Measurements from ENCODE around the gene FAAP20. TPM values are rescaled to one million over a fixed set of nuclear protein-coding genes. Genes with fewer than 3 reads are reported as not detected.
"Not testable (repeated sequence)": the region's sequence is repeated elsewhere in the genome, so short reads cannot be mapped to it uniquely, and the experiment has no call there.

Gene FAAP20
- total and polyA plus RNA-seq, 2 of the 8 experiments (the other 6 are each of a cell fraction or from before 2014, with no cell fraction given): 58.4 to 99.8 TPM

GRCh38 chr1:2147869-2148268 lies 46.7 kb downstream of the FAAP20 start:
- H2AFZ ChIP-seq (ENCODE audit: low read length); H3K4me3 ChIP-seq (ENCODE audit: extremely low read depth in 1 of 4, insufficient read depth in 2 of 4, low read depth in 3 of 4, low read length in 4 of 4); H3K79me1 ChIP-seq (ENCODE audit: low read depth, low read length); H3K9me3 ChIP-seq (ENCODE audit: insufficient read depth in 2 of 2, low read depth in 1 of 2, low read length in 1 of 2); H4K91ac ChIP-seq (replicated peaks; ENCODE audit: insufficient read length, low read length); H2BK120ac ChIP-seq (replicated peaks; ENCODE audit: low read depth, low read length); H3K56ac ChIP-seq (replicated peaks; ENCODE audit: insufficient read length, low read depth, low read length); H2BK5ac ChIP-seq (ENCODE audit: low read depth, low read length); H3K27me3 ChIP-seq (replicated peaks in 1 of 4; ENCODE audit: control insufficient read depth in 3 of 4, extremely low read depth in 1 of 4, insufficient read depth in 3 of 4, low read length in 3 of 4); H4K5ac ChIP-seq (ENCODE audit: insufficient read length, low read depth, low read length); H2BK15ac ChIP-seq (ENCODE audit: low read length); FAIRE-seq; H4K20me1 ChIP-seq (replicated peaks in 1 of 2; ENCODE audit: control insufficient read depth in 1 of 2, insufficient read depth in 2 of 2, low read length in 2 of 2); POLR2A ChIA-PET (ENCODE audit: partially characterized antibody); H3K4me2 ChIP-seq (ENCODE audit: insufficient read depth in 1 of 2, low read depth in 2 of 2, low read length in 2 of 2); H3K23me2 ChIP-seq (ENCODE audit: low read depth, low read length); H3K4me1 ChIP-seq (replicated peaks in 1 of 4; ENCODE audit: control insufficient read depth in 3 of 4, insufficient read depth in 4 of 4, low read length in 3 of 4); H3K4ac ChIP-seq (replicated peaks; ENCODE audit: insufficient read length, low read depth, low read length); CTCF ChIA-PET (ENCODE audit: partially characterized antibody); H3K79me2 ChIP-seq (ENCODE audit: control insufficient read depth in 1 of 2, insufficient read depth in 2 of 2, low read length in 2 of 2); H2BK12ac ChIP-seq (ENCODE audit: low read depth, low read length); H3K27ac ChIP-seq (ENCODE audit: low read depth, low read length); H3K14ac ChIP-seq (ENCODE audit: insufficient read length); H3K18ac ChIP-seq (ENCODE audit: extremely low read depth, low read length); H4K8ac ChIP-seq (ENCODE audit: extremely low read depth, insufficient read depth, low read length); H3K23ac ChIP-seq (ENCODE audit: insufficient read length); H2BK20ac ChIP-seq (ENCODE audit: low read length); H3K9ac ChIP-seq (replicated peaks in 1 of 4; ENCODE audit: extremely low read depth in 1 of 4, low read depth in 3 of 4, low read length in 3 of 4); H2AK5ac ChIP-seq (ENCODE audit: low read depth, low read length); DNase-seq (ENCODE audit: low read depth in 1 of 2, low spot score in 2 of 2): not testable (repeated sequence)
- H3K36me3 ChIP-seq (ENCODE audit: control insufficient read depth in 2 of 4, insufficient read depth in 4 of 4, low read length in 3 of 4): peaks cover 3 to 30% (median 17%) of the 10 kb centered on the region in 4 experiments; a peak in 6 of 8 replicates
- 91% methylated on average over 5 of the region's 5 CpGs; no CpG with 5 or more reads in 1 of the 2 experiments for WGBS, 2 experiments (ENCODE audit: extremely low coverage in 1 of 2, insufficient coverage in 1 of 2, insufficient read length in 1 of 2, insufficient replicate concordance in 2 of 2, low coverage in 1 of 2, low lambda C conversion rate in 2 of 2, missing lambda C conversion rate in 1 of 2)

Measured in H1 (cell line).